ENCODE measurements around the gene WAPL. TPM values are rescaled to one million over a fixed set of nuclear protein-coding genes. Genes with fewer than 3 reads are reported as not detected.
A peak's percentile ranks its signal among the peaks of the same experiment; 100 is the strongest.

The WAPL gene
- total and polyA plus RNA-seq, 2 of the 13 experiments (the other 11 are each of a cell fraction or from before 2014, with no cell fraction given), result 13.2 to 43.5 TPM

DNA sequence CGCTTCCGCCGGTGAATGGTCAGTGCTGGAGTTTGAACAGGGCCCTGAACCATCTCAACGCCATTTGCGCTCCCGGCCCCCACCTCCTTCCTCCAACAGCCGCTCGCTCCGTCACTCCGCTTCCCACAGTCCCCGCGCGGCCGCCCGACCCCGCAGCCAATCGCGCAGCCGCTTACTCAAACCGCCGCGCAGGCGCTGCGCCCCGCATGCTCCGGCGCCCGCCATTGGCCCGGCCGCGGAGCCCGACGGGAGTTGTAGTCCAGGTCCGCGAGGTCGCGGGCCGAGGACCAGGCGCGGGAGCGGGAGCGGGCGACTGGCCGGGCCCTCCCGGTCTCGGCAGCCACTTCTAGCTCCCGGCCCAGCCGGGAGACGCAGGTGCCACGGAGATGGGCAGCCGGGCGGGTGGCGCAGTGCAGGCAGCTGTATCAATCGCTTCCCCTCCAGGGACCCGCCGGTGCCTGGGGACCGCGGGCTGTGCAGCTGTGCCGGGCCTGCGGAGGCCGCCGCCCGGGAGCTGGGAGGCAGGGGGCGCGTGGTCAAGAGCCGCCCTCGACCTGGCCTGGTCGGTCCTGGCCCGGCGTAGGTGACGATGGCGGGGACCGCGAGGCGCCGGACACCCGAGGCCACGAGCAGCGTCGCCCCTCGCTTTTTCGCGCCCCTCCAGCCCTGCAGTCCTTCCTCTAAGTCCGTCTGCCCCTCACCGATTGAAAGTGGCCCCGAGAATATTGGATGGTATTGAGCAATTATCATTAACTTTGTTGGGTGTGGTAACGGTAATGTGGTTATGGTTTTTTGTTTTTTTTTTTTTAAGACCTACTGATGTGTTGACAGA lies at the start of gene WAPL (continued):
- TF ChIP-seq BCL6 (CRISPR knock-in tag; IDR thresholded peaks at IDR 0.05) (0 out of 2 replicates have a peak, but pooled peaks have one; percentile 26), ZNF670 (CRISPR knock-in tag; IDR thresholded peaks at IDR 0.05; ENCODE audit: borderline replicate concordance) (peak; percentile 8; the same call in 1 of the 2 replicates), MLLT10 (CRISPR knock-in tag; IDR thresholded peaks at IDR 0.05) (no peak), ZNF766 (CRISPR knock-in tag; IDR thresholded peaks at IDR 0.05; ENCODE audit: borderline replicate concordance) (no peak), SRF (IDR thresholded peaks at IDR 0.05; ENCODE audit: low read depth, low read length) (no peak), PPARG (CRISPR knock-in tag; conservative IDR thresholded peaks at IDR 0.05) (no peak; the same call in 1 of the 2 replicates), TCF12 (IDR thresholded peaks at IDR 0.05) (no peak), TCF12 (CRISPR knock-in tag; IDR thresholded peaks at IDR 0.05) (peak; percentile 68; the same call in 1 of the 2 replicates), ZNF232 (CRISPR knock-in tag; IDR thresholded peaks at IDR 0.05; ENCODE audit: borderline replicate concordance) (peak; percentile 32; the same call in 1 of the 2 replicates), NFIC (IDR thresholded peaks at IDR 0.05; ENCODE audit: low read length) (no peak), DPF2 (CRISPR knock-in tag; IDR thresholded peaks at IDR 0.05; ENCODE audit: borderline replicate concordance, low read depth) (no peak), DNMT3B (CRISPR knock-in tag; conservative IDR thresholded peaks at IDR 0.05) (no peak), ZNF879 (CRISPR knock-in tag; IDR thresholded peaks at IDR 0.05) (no peak), TCF7L2 (IDR thresholded peaks at IDR 0.05; ENCODE audit: low read depth, low read length) (no peak), ZSCAN12 (CRISPR knock-in tag; IDR thresholded peaks at IDR 0.05) (no peak; the same call in 1 of the 2 replicates), NFRKB (IDR thresholded peaks at IDR 0.05) (no peak), HOXA7 (CRISPR knock-in tag; IDR thresholded peaks at IDR 0.05) (no peak), GATAD1 (CRISPR knock-in tag; IDR thresholded peaks at IDR 0.05) (peak; percentile 82; the same call in 1 of the 2 replicates)
- TF ChIP-seq, protein P1, sequence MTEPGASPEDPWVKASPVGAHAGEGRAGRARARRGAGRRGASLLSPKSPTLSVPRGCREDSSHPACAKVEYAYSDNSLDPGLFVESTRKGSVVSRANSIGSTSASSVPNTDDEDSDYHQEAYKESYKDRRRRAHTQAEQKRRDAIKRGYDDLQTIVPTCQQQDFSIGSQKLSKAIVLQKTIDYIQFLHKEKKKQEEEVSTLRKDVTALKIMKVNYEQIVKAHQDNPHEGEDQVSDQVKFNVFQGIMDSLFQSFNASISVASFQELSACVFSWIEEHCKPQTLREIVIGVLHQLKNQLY (CRISPR knock-in tag; IDR thresholded peaks at IDR 0.05), result no peak
- TF ChIP-seq, protein P2, sequence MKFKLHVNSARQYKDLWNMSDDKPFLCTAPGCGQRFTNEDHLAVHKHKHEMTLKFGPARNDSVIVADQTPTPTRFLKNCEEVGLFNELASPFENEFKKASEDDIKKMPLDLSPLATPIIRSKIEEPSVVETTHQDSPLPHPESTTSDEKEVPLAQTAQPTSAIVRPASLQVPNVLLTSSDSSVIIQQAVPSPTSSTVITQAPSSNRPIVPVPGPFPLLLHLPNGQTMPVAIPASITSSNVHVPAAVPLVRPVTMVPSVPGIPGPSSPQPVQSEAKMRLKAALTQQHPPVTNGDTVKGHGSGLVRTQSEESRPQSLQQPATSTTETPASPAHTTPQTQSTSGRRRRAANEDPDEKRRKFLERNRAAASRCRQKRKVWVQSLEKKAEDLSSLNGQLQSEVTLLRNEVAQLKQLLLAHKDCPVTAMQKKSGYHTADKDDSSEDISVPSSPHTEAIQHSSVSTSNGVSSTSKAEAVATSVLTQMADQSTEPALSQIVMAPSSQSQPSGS (CRISPR knock-in tag; IDR thresholded peaks at IDR 0.05), result no peak
- TF ChIP-seq, protein P3, sequence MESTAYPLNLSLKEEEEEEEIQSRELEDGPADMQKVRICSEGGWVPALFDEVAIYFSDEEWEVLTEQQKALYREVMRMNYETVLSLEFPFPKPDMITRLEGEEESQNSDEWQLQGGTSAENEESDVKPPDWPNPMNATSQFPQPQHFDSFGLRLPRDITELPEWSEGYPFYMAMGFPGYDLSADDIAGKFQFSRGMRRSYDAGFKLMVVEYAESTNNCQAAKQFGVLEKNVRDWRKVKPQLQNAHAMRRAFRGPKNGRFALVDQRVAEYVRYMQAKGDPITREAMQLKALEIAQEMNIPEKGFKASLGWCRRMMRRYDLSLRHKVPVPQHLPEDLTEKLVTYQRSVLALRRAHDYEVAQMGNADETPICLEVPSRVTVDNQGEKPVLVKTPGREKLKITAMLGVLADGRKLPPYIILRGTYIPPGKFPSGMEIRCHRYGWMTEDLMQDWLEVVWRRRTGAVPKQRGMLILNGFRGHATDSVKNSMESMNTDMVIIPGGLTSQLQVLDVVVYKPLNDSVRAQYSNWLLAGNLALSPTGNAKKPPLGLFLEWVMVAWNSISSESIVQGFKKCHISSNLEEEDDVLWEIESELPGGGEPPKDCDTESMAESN (CRISPR knock-in tag; conservative IDR thresholded peaks at IDR 0.05), result peak; percentile 88
- TF ChIP-seq, protein P4, sequence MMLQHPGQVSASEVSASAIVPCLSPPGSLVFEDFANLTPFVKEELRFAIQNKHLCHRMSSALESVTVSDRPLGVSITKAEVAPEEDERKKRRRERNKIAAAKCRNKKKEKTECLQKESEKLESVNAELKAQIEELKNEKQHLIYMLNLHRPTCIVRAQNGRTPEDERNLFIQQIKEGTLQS (CRISPR knock-in tag; IDR thresholded peaks at IDR 0.05), result no peak
- TF ChIP-seq, protein P5, sequence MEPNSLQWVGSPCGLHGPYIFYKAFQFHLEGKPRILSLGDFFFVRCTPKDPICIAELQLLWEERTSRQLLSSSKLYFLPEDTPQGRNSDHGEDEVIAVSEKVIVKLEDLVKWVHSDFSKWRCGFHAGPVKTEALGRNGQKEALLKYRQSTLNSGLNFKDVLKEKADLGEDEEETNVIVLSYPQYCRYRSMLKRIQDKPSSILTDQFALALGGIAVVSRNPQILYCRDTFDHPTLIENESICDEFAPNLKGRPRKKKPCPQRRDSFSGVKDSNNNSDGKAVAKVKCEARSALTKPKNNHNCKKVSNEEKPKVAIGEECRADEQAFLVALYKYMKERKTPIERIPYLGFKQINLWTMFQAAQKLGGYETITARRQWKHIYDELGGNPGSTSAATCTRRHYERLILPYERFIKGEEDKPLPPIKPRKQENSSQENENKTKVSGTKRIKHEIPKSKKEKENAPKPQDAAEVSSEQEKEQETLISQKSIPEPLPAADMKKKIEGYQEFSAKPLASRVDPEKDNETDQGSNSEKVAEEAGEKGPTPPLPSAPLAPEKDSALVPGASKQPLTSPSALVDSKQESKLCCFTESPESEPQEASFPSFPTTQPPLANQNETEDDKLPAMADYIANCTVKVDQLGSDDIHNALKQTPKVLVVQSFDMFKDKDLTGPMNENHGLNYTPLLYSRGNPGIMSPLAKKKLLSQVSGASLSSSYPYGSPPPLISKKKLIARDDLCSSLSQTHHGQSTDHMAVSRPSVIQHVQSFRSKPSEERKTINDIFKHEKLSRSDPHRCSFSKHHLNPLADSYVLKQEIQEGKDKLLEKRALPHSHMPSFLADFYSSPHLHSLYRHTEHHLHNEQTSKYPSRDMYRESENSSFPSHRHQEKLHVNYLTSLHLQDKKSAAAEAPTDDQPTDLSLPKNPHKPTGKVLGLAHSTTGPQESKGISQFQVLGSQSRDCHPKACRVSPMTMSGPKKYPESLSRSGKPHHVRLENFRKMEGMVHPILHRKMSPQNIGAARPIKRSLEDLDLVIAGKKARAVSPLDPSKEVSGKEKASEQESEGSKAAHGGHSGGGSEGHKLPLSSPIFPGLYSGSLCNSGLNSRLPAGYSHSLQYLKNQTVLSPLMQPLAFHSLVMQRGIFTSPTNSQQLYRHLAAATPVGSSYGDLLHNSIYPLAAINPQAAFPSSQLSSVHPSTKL (CRISPR knock-in tag; IDR thresholded peaks at IDR 0.05), result peak; percentile 12; the same call in 1 of the 2 replicates
